HG03060 (cell line): ENCODE measurements around the gene DYNC2LI1.

Experiments used
- ATAC-seq: cut with Tn5 transposase; IDR thresholded peaks from one replicate; pipeline ENCODE4 v1.9.1; 2021; ENCODE audit warnings: low read depth, moderate number of reproducible peaks; ENCODE audit not compliant: unreplicated experiment

Gene DYNC2LI1

DNA sequence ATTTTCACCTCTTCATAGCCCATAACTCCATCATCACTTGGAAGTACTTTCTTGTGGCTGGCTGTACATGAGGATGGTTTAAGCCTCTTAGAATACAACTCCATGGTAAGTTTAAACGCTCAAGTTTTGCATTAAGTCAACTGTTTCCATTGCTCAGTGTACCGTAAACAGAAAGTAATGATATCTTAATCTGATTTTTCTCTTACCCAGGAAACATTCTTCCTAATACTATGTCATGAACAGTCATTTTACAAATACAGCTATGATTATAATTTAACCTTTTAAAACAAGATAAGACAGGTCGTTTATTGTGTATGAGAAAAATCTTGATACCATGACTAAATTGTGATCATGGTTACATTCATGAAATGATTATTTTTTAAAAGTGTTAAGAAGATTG lies 11.6 kb upstream of the DYNC2LI1 start:
- no peak for ATAC-seq

DNA sequence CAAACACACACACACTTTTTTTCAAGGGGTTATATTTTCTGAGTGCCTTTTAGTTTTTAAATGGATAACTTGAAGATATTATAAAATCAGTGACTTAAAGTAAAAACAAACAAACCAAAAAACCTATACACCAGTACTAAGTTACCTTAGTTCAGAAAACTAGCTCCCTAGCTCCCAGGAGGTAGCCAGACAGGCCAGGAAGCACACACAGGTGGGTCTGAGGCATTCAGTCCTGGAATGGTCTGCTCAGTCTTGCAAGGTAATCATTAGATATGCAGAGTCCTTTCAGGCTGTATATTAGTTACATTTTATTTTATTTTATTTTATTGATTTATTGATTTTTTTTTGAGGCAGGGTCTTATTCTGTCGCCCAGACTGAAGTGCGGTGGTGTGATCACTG lies 10.7 kb upstream of the DYNC2LI1 start:
- ATAC-seq = no peak

DNA sequence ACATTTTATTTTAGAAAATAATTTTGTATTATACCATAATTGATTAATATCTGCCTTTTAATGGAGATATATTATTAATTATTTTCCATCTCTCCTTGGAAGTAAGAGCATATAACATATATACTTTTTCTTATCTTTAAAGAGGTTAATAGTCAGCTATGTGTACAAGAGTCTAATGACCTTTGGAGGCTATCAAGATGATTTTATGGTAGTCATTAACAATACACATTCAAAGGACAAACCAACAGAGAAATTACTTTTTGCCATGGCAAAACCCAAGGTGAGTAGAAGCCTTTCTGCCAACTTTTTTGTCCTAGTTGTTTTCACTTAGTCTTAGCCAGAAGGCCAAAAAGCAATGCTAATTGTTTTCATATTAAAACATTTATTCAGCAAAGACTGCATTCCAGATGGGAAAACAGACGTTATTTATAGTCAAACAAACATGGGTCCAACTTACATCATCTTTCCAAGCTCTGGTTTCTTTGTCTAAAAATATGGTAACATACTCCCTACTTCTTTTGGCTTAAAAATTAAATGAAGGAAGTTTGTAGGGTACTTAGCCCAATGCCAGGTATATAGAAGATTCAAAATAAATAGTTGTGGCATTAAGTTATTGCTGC lies 9.6 kb upstream of the DYNC2LI1 start:
- ATAC-seq = no peak

DNA sequence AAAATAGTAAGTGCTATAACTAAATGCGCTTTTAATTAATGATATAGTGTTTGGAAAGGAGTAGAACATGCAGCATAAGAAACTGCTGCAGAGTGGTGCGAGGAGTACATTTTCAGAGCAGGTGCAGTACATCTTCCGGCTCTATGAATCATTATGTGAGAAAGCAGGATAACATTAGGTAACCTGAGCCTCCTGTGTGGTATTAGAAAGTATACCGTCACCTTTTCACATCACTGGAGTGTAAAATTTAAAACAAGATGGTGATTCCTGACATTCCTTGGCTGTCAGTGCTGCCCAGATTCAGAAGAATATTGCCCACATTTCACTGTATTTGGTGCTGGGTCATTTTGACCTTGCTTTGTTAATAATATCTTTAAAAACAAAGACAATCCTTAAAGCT lies 7.8 kb upstream of the DYNC2LI1 start:
- ATAC-seq = no peak

DNA sequence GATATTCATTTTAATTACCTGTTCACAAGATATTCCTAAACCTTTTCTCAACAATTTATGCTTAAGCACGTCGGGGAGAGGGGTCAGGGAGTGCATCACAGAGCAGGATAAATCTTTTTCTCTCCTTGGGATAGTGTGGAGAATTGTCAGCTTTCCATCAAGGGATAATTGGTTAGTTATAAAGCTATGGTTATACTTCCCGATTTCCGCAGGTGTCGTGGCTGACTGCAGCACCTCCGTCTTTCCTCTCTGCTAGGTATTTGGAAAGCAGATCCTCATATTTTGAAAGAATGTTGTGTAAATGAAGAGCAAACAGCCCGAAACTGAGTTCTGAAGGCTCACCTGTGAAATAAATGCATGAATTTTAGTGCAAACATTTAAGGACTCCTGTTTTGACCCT lies 778 bp downstream of the DYNC2LI1 start:
- no peak for ATAC-seq

DNA sequence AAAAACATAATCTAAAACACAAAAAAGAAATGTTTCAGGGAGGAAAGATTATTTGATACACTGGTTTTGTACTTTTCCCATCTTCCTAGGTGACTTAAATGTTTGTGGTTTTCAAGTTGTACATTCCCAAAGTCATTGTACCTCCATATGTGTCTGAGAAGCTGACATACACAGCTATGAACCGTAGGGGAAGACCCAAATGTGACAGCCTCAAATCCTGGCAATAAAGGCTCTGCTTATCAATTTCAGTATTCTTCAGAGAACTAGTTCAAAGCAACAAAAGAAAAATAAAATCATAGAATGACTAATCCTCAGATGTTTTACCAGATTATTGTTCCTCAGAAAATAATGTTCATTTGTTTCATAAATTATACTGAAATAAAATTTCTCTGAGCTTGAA lies 2.5 kb downstream of the DYNC2LI1 start:
- no peak for ATAC-seq

DNA sequence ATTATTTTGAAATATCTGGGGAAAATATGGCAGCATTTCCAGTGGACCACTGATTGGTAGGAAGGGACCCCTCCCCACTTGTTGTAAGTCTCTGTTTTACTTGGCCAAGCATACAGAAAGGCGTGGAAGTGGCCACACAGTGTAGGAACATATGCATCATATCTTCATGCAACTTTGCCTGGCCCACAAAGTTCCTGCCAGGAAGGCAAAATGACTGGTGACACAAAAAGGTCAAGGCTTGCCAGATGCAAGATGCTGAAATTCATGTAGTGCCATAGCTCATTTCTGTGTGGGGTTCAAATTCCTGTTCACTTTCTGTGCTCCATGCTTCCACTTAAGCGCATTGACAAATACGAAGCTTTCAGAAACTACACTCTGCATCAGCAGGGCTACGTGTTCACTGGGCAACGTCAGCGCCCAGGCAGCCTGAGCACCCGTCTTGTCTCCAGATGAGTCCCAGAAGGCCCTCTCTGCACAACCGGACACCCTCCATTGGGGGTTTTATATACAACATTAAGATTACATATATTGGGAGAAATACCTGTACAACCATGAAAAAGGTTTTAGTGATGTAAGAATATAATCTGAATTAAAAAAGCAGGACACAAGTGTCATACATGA lies 3.6 kb downstream of the DYNC2LI1 start:
- no peak for ATAC-seq

DNA sequence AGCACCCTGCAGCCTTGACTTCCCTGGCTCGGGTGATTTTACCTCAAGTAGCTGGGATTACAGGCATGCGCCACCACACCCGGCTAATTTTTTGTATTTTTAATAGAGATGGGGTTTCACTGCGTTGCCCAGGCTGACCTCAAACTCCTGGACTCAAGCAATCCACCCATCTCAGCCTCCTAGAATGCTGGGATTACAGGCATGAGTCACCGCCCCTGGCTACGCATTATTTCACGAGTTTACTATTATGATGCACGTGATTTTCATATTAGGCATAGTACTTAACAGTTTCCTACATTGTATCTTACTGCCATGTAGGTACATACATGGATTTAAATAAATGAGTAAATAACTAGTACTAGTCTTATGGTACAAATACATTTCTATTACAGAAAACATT lies 4.4 kb downstream of the DYNC2LI1 start:
- ATAC-seq = no peak

DNA sequence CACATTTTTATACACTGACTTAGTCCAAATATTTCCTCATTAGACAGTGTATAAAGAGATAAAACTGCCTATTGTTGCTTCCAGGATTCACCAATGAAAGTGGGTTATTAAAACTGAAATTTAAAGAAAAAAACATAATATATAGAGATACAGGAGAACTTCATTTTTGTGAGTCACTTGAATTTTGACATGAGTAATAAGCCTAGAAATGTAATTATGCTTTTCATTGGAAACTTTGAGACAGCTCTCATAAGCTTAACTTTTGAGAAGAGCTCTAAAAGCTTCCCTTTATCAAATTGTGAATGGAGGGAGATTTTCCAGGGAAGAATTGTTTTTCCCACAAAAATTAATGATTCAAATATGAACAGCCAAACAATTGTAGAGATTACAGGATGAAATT lies 14.1 kb downstream of the DYNC2LI1 start:
- no peak for ATAC-seq

DNA sequence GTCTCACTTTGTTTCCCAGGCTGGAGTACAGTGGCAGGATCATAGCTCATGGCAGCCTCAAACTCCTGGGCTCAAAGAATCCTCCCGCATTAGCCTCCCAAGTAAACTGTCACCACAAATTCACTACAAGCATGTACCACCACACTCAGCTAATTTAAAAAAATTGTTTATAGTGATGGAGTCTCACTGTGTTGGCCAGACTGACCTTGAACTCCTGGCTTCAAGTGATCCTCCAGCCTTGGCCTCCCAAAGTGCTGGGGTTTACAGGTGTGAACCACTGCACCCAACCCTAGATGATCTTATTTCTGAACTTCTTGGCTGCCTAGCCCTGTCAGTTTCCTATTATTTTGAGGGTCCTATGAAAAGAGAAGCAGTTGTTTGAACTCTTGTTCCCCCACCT lies 14.8 kb downstream of the DYNC2LI1 start:
- no peak for ATAC-seq

DNA sequence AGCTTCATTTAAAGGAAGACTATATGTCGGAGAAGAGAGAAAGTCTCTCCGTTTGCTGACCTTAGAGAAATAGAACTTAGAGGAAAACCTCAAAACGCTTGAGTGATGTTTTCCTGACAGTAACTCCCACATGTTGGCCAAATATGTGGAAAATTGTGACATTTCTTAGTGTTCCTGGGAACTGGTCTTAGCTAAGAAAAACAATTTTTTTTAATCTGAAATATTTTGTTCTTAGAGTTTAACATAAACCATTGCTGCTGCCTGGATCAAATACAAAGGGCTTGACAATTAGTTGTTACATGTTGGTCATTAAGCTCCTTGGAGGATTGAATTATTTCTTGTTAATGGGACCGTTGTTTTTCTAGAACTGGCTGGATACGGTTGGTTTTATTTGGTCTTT lies 16.3 kb downstream of the DYNC2LI1 start:
- no peak for ATAC-seq

DNA sequence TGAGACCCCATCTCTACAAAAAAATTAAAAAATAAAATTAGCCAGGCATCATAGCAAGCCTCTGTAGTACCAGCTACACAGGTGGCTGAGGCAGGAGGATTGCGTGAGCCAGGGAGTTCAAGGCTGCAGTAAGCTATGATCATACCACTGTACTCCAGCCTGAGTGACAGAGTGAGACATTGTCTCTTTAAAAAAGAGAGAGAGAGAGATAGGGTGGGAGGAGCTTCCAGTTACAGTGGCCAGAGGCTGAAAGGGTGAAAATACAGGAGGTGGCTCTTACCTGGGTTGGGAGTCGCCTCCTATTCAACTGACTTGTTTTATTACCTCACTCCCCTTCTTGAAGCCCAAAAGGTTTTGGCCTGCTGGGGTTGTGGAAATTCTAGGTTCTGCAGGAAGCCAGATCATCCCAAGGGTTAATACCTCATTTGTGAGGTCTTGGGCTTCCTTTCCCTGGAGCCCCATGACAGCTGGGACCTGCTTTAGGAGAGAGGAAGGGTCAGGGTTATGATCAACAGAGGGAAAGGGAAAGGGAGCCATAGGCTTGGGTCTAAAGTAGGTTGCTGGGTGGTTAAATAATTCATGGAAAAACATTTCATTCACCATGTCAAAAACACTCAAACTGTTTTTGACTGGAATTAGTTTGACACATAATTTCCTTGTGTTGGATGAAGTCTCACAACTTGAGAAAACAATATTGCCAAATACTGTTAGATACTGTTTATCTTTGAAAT lies 17.4 kb downstream of the DYNC2LI1 start:
- no peak for ATAC-seq

DNA sequence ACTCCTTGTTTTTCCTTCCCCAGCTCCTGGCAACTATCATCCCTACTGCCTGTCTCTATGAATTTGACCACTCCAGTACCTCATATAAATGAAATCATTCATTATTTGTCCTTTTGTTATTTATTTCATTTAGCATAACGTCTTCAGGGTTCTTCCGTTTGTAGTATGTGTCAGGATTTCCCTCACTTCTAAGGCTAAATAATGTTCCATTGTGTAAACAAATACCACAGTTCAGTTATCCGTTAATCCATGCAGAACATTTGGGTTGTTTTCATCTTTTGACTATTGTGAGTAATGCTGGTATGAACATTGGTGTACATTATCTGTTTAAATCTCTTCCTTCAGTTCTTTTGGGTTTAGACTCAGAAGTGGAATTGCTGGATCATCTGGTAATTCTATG lies 18.8 kb downstream of the DYNC2LI1 start:
- ATAC-seq = no peak

DNA sequence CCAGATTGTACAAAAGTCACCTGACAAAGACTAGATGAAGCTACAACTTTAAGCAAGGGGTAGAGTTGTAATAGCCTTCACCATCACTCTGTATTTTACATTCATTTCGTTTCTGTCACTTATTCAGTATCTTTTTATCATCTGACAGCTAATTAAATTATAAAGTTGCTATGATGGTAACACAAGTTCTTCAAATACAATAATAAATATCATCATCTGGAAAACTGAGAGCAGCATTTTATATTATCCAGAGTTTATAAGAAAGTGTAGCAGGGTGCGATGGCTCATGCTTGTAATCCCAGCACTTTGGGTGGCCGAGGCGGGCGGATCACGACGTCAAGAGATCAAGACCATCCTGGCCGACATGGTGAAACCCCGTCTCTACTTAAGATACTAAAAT lies 21.1 kb downstream of the DYNC2LI1 start:
- no peak for ATAC-seq

DNA sequence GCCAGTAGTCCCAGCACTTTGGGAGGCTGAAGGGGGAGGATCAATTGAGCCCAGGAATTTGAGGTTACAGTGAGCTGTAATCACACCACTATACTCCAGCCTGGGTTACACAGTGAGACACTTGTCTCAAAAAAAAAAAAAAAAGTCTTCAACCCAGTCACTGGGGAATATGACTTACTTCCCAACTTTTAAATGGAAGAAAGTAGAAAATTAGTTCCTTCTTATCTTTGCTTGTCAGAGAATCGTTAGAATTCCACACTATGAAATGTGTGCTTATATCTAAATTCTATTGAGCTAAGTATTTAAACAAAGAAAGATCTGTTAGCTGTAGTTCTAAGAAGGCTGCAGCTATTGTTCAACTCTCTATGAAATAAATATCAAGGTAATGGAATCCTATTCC lies 22.4 kb downstream of the DYNC2LI1 start:
- ATAC-seq = no peak

DNA sequence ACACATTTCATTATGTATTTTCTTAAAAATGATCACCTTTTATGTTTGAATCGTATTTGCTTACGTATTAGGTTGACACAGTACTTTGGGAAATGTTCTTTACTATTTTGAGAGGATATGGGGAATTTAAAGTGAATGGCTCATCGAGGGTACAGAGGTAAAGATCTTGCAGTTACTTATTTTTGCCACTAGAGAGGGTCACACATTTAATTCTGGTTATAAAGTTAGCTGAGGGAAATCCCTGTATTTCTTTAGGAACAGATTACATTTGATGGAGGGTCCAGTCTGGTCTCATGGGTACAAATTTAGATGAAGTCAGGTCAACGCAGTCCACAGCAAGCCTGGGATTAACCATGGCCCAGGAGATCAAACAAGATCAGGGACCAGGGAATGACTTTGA lies 24.5 kb downstream of the DYNC2LI1 start:
- no peak for ATAC-seq

DNA sequence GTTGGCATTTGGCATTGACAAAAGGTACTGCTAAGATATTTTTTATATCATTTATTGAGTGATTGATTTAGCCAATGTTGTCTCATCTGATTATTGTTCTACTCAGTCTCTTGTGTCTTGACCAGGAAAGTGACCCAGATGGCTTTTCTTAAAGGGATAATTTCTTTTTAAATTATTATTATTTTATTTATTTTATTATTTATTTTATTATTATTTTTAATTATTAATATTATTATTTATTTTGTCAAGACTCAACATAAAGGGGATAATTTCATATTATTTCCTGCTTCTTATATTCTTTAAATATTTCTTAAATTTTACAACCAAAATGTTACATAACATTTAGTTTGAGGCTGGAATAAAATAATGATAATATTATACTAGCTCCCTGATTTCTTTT lies 27.1 kb downstream of the DYNC2LI1 start:
- no peak for ATAC-seq

DNA sequence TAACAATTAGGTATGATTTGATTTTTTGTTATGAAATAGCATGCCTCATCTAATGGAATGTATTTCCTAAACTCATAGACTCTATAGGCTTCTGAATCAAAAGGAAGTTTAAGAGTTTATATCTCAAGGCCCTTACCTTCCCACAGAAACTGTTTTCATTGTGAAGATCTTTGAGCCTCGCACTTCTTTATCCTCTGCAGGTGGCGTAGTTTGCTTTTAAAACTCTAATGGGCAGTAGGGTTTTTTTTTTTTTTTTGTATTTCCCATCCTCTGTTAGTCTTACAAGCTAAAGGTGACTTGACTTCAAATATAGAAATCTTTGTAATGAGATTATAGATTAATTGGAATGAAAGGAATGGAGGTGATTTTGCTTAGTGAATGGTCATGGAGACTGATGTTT lies 28.3 kb downstream of the DYNC2LI1 start:
- no peak for ATAC-seq

DNA sequence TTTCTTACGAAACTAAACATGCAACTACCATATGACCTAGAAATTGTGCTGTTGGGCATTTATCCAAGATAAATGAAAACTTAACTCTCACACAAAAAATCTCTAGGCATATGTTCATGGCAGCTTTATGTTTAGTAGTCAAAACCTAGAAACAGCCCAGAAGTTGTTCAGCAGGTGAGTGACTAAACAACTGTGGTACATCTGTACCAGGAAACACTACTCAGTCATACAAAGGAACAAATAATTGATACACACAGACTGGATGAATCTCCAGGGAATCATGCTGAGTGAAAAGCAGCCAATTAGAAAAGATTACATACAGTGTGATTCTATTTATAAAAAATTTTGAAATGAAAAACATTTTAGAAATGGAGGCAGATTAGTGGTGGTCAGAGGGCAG lies 29.3 kb downstream of the DYNC2LI1 start:
- ATAC-seq = no peak

DNA sequence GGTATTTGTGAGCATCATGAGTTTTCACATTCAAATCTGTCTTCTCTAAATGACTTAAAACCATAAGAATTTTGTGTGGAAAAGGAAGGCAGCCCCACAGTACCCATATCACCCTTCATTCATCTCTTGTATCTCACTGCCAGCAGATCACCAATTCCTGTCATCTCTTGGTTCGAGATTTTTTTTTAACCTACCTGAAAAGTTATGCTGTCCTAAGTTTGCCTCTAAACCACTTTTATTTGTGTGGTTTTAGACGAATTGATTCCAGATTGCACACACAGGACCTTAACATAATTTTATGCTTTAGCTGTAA lies 32.8 kb downstream of the DYNC2LI1 start:
- ATAC-seq = no peak

DNA sequence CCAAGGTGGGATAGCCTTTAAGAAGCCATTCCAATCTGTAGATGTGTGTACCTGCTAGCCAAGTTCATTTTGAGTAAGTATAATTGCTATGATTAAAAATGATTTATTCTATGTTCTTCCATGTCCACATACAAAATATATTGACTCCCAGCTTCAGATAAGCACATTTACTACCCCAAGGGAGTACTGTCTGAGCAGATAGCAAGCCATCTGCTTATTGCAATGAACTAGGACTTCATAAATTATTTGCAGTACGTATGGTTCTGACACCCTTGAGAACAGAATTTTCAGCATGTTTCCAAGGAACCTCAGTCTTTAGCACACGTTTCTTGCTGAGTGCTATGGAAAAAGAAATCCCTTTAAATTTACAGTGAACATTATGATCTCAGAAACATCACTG lies 36.6 kb downstream of the DYNC2LI1 start:
- ATAC-seq = no peak

DNA sequence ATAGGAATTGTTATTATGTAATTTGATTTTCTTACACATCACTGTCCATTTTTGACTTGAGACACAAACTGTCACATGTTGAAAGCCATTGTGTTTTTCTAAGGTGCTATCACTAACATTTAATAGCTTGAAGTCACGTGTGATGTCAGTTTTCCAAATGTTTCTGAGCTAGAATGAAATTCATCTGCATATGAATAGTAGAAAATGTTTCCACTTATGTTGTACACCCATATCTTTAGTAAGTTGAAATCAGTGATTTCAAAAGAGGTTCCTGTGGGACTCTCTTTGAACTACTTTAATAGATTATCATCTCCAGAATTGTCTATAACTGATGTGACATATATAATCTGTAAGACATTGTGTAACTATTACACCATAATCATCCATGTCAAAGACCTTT lies 37.0 kb downstream of the DYNC2LI1 start:
- no peak for ATAC-seq
